Measurements from ENCODE around the gene ERAL1.

Gene ERAL1

GRCh38 chr17:28819582-28819981 is 35.2 kb upstream of the ERAL1 start:
- Histone ChIP-seq H2AK5ac (ENCODE audit: low read length) (no peak overlapping the region), H2BK12ac (ENCODE audit: low read length) (no peak overlapping the region), H3K27me3 (ENCODE audit: insufficient read depth, low read length) (no peaks in the 10 kb centered on the region), H3K4me2 (ENCODE audit: low read length) (no peak overlapping the region), H3K4me3 (ENCODE audit: low read depth, low read length) (no peak overlapping the region), H3K4me1 (ENCODE audit: control insufficient read depth in 1 of 2, insufficient read depth in 2 of 2, low read length in 2 of 2) (peaks cover 0 to 2% of the 10 kb centered on the region in 2 experiments), H2AFZ (ENCODE audit: insufficient read depth, low read length, poor library complexity) (no peak overlapping the region), H3K79me1 (ENCODE audit: low read length) (no peaks in the 10 kb centered on the region), H3K36me3 (ENCODE audit: control insufficient read depth in 1 of 2, insufficient read depth in 2 of 2, low read length in 2 of 2) (peaks cover 0 to 1% of the 10 kb centered on the region in 2 experiments), H4K8ac (ENCODE audit: low read depth, low read length) (no peak overlapping the region), H3K18ac (ENCODE audit: low read length) (no peak overlapping the region), H2BK120ac (ENCODE audit: insufficient read depth, low read length, poor library complexity) (no peak overlapping the region), H3K27ac (ENCODE audit: low read depth, low read length) (no peak overlapping the region), H3K9ac (ENCODE audit: low read length) (no peak overlapping the region), H3K23ac (ENCODE audit: low read length) (no peak overlapping the region), H3K9me3 (ENCODE audit: insufficient read depth, low read depth, low read length) (no peaks in the 10 kb centered on the region), H3K14ac (ENCODE audit: low read length) (no peak overlapping the region), H4K91ac (ENCODE audit: low read depth, low read length) (no peak overlapping the region), H4K12ac (ENCODE audit: low read depth, low read length) (no peak overlapping the region), H2BK5ac (ENCODE audit: low read depth, low read length, poor library complexity) (no peak overlapping the region), H3K4ac (ENCODE audit: low read depth, low read length) (no peak overlapping the region), H3K79me2 (ENCODE audit: control insufficient read depth, insufficient read depth, low read length, poor library complexity) (no peaks in the 10 kb centered on the region)
- no peak for DNase-seq
- WGBS (ENCODE audit: extremely low coverage, insufficient coverage, insufficient read length): no CpG with 5 or more reads among the region's 1 CpG

- no peak overlapping the region for H3K27ac ChIP-seq (ENCODE audit: low read depth, low read length)
- H3K79me1 ChIP-seq (ENCODE audit: low read length): no peaks in the 10 kb centered on the region
- H3K27me3 ChIP-seq (ENCODE audit: insufficient read depth, low read length): no peaks in the 10 kb centered on the region
- H2AK5ac ChIP-seq (ENCODE audit: low read length): no peak overlapping the region
- H4K12ac ChIP-seq (ENCODE audit: low read depth, low read length): no peak overlapping the region
- H2AFZ ChIP-seq (ENCODE audit: insufficient read depth, low read length, poor library complexity): no peak overlapping the region
- peaks cover 0 to 2% of the 10 kb centered on the region in 2 experiments for H3K4me1 ChIP-seq (ENCODE audit: control insufficient read depth in 1 of 2, insufficient read depth in 2 of 2, low read length in 2 of 2)
- H4K91ac ChIP-seq (ENCODE audit: low read depth, low read length): no peak overlapping the region
- H3K4me2 ChIP-seq (ENCODE audit: low read length): no peak overlapping the region
- H2BK120ac ChIP-seq (ENCODE audit: insufficient read depth, low read length, poor library complexity): no peak overlapping the region
- WGBS (ENCODE audit: extremely low coverage, insufficient coverage, insufficient read length): no CpG with 5 or more reads among the region's 1 CpG
- no peaks in the 10 kb centered on the region for H3K9me3 ChIP-seq (ENCODE audit: insufficient read depth, low read depth, low read length)
- no peak overlapping the region for H3K18ac ChIP-seq (ENCODE audit: low read length)
- DNase-seq: no peak
- H4K8ac ChIP-seq (ENCODE audit: low read depth, low read length): no peak overlapping the region
- no peak overlapping the region for H3K14ac ChIP-seq (ENCODE audit: low read length)
- no peak overlapping the region for H3K23ac ChIP-seq (ENCODE audit: low read length)
- peaks cover 3 to 6% of the 10 kb centered on the region in 2 experiments for H3K36me3 ChIP-seq (ENCODE audit: control insufficient read depth in 1 of 2, insufficient read depth in 2 of 2, low read length in 2 of 2)
- no peak overlapping the region for H2BK12ac ChIP-seq (ENCODE audit: low read length)
- H2BK5ac ChIP-seq (ENCODE audit: low read depth, low read length, poor library complexity): no peak overlapping the region
- no peak overlapping the region for H3K4me3 ChIP-seq (ENCODE audit: low read depth, low read length)
- H3K4ac ChIP-seq (ENCODE audit: low read depth, low read length): no peak overlapping the region
- H3K9ac ChIP-seq (ENCODE audit: low read length): no peak overlapping the region
- no peaks in the 10 kb centered on the region for H3K79me2 ChIP-seq (ENCODE audit: control insufficient read depth, insufficient read depth, low read length, poor library complexity)
These were observed 27.1 kb upstream of the ERAL1 start for GRCh38 chr17:28827672-28828071.

GRCh38 chr17:28828294-28829040 is 26.3 kb upstream of the ERAL1 start:
- H3K4me3 ChIP-seq (ENCODE audit: low read depth, low read length): no peak overlapping the region
- H3K9me3 ChIP-seq (ENCODE audit: insufficient read depth, low read depth, low read length): no peaks in the 10 kb centered on the region
- H4K12ac ChIP-seq (ENCODE audit: low read depth, low read length): no peak overlapping the region
- no CpG with 5 or more reads among the region's 15 CpGs for WGBS (ENCODE audit: extremely low coverage, insufficient coverage, insufficient read length)
- no peaks in the 10 kb centered on the region for H3K27me3 ChIP-seq (ENCODE audit: insufficient read depth, low read length)
- DNase-seq: no peak
- no peak overlapping the region for H4K8ac ChIP-seq (ENCODE audit: low read depth, low read length)
- H4K91ac ChIP-seq (ENCODE audit: low read depth, low read length): no peak overlapping the region
- H3K23ac ChIP-seq (ENCODE audit: low read length): no peak overlapping the region
- no peak overlapping the region for H3K18ac ChIP-seq (ENCODE audit: low read length)
- no peak overlapping the region for H3K4ac ChIP-seq (ENCODE audit: low read depth, low read length)
- no peak overlapping the region for H2BK120ac ChIP-seq (ENCODE audit: insufficient read depth, low read length, poor library complexity)
- no peaks in the 10 kb centered on the region for H3K79me2 ChIP-seq (ENCODE audit: control insufficient read depth, insufficient read depth, low read length, poor library complexity)
- H3K4me2 ChIP-seq (ENCODE audit: low read length): no peak overlapping the region
- H3K27ac ChIP-seq (ENCODE audit: low read depth, low read length): no peak overlapping the region
- H3K4me1 ChIP-seq (ENCODE audit: control insufficient read depth in 1 of 2, insufficient read depth in 2 of 2, low read length in 2 of 2): no peaks in the 10 kb centered on the region
- H2AFZ ChIP-seq (ENCODE audit: insufficient read depth, low read length, poor library complexity): no peak overlapping the region
- H2AK5ac ChIP-seq (ENCODE audit: low read length): no peak overlapping the region
- H3K36me3 ChIP-seq (ENCODE audit: control insufficient read depth in 1 of 2, insufficient read depth in 2 of 2, low read length in 2 of 2): peaks cover 3 to 5% of the 10 kb centered on the region in 2 experiments
- no peaks in the 10 kb centered on the region for H3K79me1 ChIP-seq (ENCODE audit: low read length)
- H3K14ac ChIP-seq (ENCODE audit: low read length): no peak overlapping the region
- H2BK12ac ChIP-seq (ENCODE audit: low read length): no peak overlapping the region
- H3K9ac ChIP-seq (ENCODE audit: low read length): no peak overlapping the region
- no peak overlapping the region for H2BK5ac ChIP-seq (ENCODE audit: low read depth, low read length, poor library complexity)

GRCh38 chr17:28834420-28834819 is 20.4 kb upstream of the ERAL1 start:
- H3K9ac ChIP-seq (ENCODE audit: low read length): no peak overlapping the region
- H3K14ac ChIP-seq (ENCODE audit: low read length): no peak overlapping the region
- H3K4me1 ChIP-seq (ENCODE audit: control insufficient read depth in 1 of 2, insufficient read depth in 2 of 2, low read length in 2 of 2): no peaks in the 10 kb centered on the region
- H4K8ac ChIP-seq (ENCODE audit: low read depth, low read length): no peak overlapping the region
- no peak overlapping the region for H4K12ac ChIP-seq (ENCODE audit: low read depth, low read length)
- WGBS (ENCODE audit: extremely low coverage, insufficient coverage, insufficient read length): no CpG with 5 or more reads among the region's 1 CpG
- no peak overlapping the region for H3K4ac ChIP-seq (ENCODE audit: low read depth, low read length)
- no peaks in the 10 kb centered on the region for H3K79me2 ChIP-seq (ENCODE audit: control insufficient read depth, insufficient read depth, low read length, poor library complexity)
- no peak overlapping the region for H2BK120ac ChIP-seq (ENCODE audit: insufficient read depth, low read length, poor library complexity)
- H3K23ac ChIP-seq (ENCODE audit: low read length): no peak overlapping the region
- H2AK5ac ChIP-seq (ENCODE audit: low read length): no peak overlapping the region
- no peaks in the 10 kb centered on the region for H3K27me3 ChIP-seq (ENCODE audit: insufficient read depth, low read length)
- no peak overlapping the region for H2AFZ ChIP-seq (ENCODE audit: insufficient read depth, low read length, poor library complexity)
- DNase-seq: no peak
- no peak overlapping the region for H3K27ac ChIP-seq (ENCODE audit: low read depth, low read length)
- no peak overlapping the region for H3K4me3 ChIP-seq (ENCODE audit: low read depth, low read length)
- no peak overlapping the region for H3K18ac ChIP-seq (ENCODE audit: low read length)
- peaks cover 3 to 7% of the 10 kb centered on the region in 2 experiments for H3K36me3 ChIP-seq (ENCODE audit: control insufficient read depth in 1 of 2, insufficient read depth in 2 of 2, low read length in 2 of 2)
- no peak overlapping the region for H2BK12ac ChIP-seq (ENCODE audit: low read length)
- no peak overlapping the region for H2BK5ac ChIP-seq (ENCODE audit: low read depth, low read length, poor library complexity)
- no peaks in the 10 kb centered on the region for H3K79me1 ChIP-seq (ENCODE audit: low read length)
- no peak overlapping the region for H3K4me2 ChIP-seq (ENCODE audit: low read length)
- no peak overlapping the region for H4K91ac ChIP-seq (ENCODE audit: low read depth, low read length)
- H3K9me3 ChIP-seq (ENCODE audit: insufficient read depth, low read depth, low read length): no peaks in the 10 kb centered on the region

Data from trophoblast cell (in vitro differentiated cells and primary cell).